Right atrium auricular region (tissue), 2 donors: ENCODE measurements around the gene RIPOR3. TPM values are rescaled to one million over a fixed set of nuclear protein-coding genes. Genes with fewer than 3 reads are reported as not detected.
"Not testable (repeated sequence)": the region's sequence is repeated elsewhere in the genome, so short reads cannot be mapped to it uniquely, and the experiment has no call there.

Source experiments
- DNase-seq: peaks from one replicate; pipeline ENCODE4 v3.0.0-alpha.2; 2019; ENCODE audit warnings: low spot score
- H3K27ac ChIP-seq, 2 donors: fragments of 200-600 bp; sonication (generic); 1 replicate in 1 of 2; 2 replicates in 1 of 2; pipeline ENCODE4 v1.5.1; 2016 to 2019
- H3K27me3 ChIP-seq, 2 donors: fragments of 200-600 bp; sonication (generic); one replicate each; pipeline versions ENCODE4 v1.5.1 to v1.6.0; 2017 to 2019
- H3K36me3 ChIP-seq: fragments of 200-600 bp; sonication (generic); one replicate; pipeline ENCODE4 v1.5.1; 2016
- H3K4me1 ChIP-seq, 2 donors: fragments of 200-600 bp; sonication (generic); one replicate each; pipeline versions ENCODE4 v1.5.1 to v1.6.0; 2017 to 2019
- H3K4me3 ChIP-seq, 2 donors: fragments of 200-600 bp; sonication (generic); 1 replicate in 1 of 2; 2 replicates in 1 of 2; pipeline ENCODE4 v1.5.1; 2017 to 2019; ENCODE audit warnings: mild to moderate bottlenecking in 1 of 2, moderate library complexity in 1 of 2
- H3K9me3 ChIP-seq, 2 donors: fragments of 200-600 bp; sonication (generic); one replicate each; pipeline ENCODE4 v1.5.1; 2019
- total RNA-seq, 2 donors: library from RNA; depleted of rRNA; stranded (reverse); fragments of >200 nt; gene quantifications; one replicate each; pipeline ENCODE4 v1.1.0, GENCODE V29; 2016
- TF ChIP-seq, protein P1 (sequence below), 2 donors: fragments of 200-600 bp; sonication (generic); IDR thresholded peaks; one replicate each; pipeline ENCODE4 v1.5.1; 2019; ENCODE audit warnings: antibody characterized with exemption in 2 of 2

Gene RIPOR3
- total RNA-seq, 2 donors from 2014 or later: 2.9 to 4.7 TPM

DNA sequence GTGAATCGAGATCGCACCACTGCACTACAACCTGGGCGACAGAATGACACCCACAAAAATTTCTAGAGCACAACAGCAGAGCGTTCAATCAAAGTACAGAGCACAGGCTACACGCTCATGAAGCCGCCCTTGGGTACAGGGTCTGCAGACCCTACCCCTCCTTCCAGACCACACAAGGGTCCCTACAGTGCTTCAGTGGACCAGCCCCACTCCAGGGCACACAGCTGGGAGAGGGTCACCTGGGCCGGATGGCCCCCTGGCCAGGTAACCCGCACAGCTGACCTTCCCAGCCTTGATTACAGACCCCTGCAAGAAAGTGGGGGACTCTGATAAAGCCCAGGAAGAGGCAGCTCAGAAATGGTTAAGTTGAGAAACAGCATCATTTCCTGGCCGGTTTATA is 63.6 kb downstream of the RIPOR3 start:
- Histone ChIP-seq H3K27ac (no peak overlapping the region), H3K9me3 (no peaks in the 10 kb centered on the region), H3K4me1 (no peaks in the 10 kb centered on the region), H3K36me3 (no peaks in the 10 kb centered on the region), H3K27me3 (no peaks in the 10 kb centered on the region), H3K4me3 (no peak overlapping the region)
- no peak for DNase-seq
- TF ChIP-seq, protein P1, sequence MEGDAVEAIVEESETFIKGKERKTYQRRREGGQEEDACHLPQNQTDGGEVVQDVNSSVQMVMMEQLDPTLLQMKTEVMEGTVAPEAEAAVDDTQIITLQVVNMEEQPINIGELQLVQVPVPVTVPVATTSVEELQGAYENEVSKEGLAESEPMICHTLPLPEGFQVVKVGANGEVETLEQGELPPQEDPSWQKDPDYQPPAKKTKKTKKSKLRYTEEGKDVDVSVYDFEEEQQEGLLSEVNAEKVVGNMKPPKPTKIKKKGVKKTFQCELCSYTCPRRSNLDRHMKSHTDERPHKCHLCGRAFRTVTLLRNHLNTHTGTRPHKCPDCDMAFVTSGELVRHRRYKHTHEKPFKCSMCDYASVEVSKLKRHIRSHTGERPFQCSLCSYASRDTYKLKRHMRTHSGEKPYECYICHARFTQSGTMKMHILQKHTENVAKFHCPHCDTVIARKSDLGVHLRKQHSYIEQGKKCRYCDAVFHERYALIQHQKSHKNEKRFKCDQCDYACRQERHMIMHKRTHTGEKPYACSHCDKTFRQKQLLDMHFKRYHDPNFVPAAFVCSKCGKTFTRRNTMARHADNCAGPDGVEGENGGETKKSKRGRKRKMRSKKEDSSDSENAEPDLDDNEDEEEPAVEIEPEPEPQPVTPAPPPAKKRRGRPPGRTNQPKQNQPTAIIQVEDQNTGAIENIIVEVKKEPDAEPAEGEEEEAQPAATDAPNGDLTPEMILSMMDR (IDR thresholded peaks at IDR 0.05): no peak

DNA sequence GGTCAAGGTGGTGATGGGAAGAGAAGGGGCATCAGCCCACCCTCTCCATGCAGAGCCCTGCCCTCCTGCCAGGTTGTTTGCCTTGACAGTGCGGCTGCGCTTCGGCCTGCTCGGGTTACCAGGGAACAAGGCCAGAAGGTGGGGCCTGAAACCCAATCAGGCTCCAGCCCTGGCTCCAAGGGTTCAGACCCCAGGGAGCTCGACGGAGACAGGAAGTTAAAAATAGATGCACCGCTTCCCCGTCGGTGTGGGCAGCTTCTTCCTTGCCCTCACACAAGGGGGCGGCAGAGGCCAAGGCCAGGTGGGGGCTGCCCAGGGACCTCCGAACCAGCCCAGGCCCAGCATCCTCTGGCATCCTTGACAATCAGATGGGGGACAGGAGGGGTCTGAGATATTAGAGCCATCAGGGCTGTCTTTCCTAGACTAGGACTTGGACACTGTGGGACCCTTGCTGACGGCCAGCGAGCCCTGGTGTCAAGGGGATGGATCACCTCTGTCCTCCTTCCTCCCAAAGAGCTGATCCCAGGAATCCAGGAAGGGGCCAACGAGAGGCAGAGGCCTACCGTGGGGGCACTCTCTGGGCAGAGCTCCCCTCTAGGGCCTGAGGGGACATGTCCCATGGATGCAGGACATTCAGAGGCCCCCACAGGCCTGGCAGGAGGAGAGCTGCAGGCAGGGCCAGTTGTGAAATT is 65.2 kb downstream of the RIPOR3 start:
- H3K27ac ChIP-seq: no peak overlapping the region
- no peaks in the 10 kb centered on the region for H3K36me3 ChIP-seq
- no peaks in the 10 kb centered on the region for H3K4me1 ChIP-seq
- no peak overlapping the region for H3K4me3 ChIP-seq
- TF ChIP-seq, protein P1 (IDR thresholded peaks at IDR 0.05): peak; percentile 41 to 75
- H3K9me3 ChIP-seq: peaks cover 0 to 3% of the 10 kb centered on the region in 2 donors
- H3K27me3 ChIP-seq: no peaks in the 10 kb centered on the region
- DNase-seq: peak; percentile 71

DNA sequence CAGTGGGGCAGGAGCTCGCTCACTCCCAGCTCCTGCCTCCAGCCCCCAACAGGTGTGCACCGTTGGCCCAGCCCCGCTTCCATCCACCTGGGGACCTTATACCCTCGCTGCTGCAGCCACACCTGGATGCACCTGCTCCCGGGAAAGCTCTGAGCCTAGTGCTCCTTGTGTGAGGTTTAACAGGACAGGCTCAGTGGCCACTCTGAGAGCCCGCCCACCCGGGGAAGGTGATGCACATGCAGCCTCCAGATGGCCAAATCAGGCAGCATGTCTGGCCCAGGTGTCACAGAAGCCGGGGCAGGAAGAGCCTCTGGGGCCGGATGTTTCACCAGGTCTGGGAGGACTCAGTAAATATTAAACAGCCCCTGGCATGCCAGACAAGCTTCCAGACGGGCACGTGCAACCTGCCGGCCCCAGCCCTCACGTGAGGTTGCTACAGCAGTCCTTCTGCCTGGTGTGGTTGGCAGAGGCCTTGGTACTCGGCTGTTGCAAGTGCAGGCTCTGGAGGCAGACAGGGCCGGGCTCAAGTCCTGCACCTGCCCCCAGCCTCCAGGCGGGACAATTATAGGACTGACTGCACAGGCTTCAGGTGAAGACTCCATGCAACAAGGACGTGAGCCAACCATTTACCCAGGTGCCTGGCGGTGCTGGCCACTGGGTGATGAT is 66.9 kb downstream of the RIPOR3 start:
- no peaks in the 10 kb centered on the region for H3K27me3 ChIP-seq
- no peak for DNase-seq
- peaks cover 0 to 6% of the 10 kb centered on the region in 2 donors for H3K9me3 ChIP-seq
- no peak overlapping the region for H3K4me3 ChIP-seq
- H3K4me1 ChIP-seq: no peaks in the 10 kb centered on the region
- H3K36me3 ChIP-seq: no peaks in the 10 kb centered on the region
- TF ChIP-seq, protein P1 (IDR thresholded peaks at IDR 0.05): no peak
- H3K27ac ChIP-seq: no peak overlapping the region

DNA sequence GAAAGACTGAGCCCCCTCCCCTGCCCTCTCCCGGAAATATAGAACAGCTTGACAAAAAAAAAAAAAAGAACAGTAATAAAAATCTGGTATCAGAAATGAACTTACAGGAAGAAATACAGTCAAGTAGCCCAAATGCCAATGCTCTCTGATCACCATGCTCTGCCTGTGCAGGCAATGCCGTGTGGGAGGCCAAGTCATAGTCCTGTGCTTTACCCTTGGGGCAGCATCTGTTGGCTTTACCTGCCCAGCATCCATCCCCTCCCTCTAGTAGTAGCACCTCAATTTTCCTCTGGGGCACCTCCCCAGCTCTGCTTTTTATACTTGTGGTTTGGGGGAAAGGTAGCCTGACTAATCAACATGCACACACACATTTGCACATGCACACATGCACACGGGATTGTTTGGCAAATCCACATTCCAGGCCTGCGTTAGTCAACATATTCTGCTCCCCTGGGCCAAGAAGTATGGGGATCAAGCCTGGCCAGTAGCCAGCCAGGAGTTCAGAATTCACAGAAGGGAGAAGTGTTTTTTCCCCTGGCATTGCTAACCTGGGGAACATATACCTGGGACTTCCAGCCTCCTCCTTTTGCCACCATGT is 70.2 kb downstream of the RIPOR3 start:
- H3K27ac ChIP-seq: no peak overlapping the region
- no peak overlapping the region for H3K4me3 ChIP-seq
- H3K4me1 ChIP-seq: no peaks in the 10 kb centered on the region
- no peaks in the 10 kb centered on the region for H3K27me3 ChIP-seq
- no peaks in the 10 kb centered on the region for H3K36me3 ChIP-seq
- TF ChIP-seq, protein P1 (IDR thresholded peaks at IDR 0.05): no peak
- DNase-seq: no peak
- H3K9me3 ChIP-seq: peaks cover 0 to 6% of the 10 kb centered on the region in 2 donors

DNA sequence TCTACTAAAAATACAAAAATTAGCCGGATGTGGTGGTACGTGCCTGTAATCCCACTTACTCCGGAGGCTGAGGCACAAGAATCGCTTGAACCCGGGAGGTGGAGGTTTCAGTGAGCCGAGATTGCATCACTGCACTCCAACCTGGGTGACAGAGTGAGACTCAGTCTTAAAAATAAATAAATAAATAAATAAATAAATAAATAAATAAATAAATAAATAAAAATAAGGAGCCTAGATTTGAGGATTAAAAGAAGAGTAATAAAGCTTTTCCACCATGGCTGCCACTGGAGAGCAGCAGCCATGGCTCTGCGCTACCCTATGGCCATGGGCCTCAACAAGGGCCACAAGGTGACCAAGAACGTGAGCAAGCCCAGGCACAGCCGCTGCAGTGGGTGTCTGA is 70.9 kb downstream of the RIPOR3 start:
- H3K4me1 ChIP-seq, H3K9me3 ChIP-seq, H3K27ac ChIP-seq, H3K4me3 ChIP-seq, H3K27me3 ChIP-seq, H3K36me3 ChIP-seq, DNase-seq: not testable (repeated sequence)

DNA sequence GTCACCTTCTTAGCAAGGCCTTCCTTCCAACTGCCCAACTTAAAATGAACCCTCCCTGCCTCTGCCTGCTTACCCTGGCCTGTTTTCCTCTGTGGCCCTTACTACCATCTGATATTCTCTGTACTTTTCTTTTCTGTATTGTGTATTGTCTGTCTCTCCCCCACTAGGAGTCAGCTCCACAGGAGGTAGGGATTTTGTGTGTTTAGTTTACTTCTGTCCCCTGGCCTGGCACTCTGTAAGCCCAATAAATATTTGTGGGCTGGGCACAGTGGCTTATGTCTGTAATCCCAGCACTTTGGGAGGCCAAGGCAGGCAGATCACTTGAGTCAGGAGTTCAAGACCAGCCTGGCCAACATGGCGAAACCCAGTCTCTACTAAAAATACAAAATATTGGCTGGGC is 72.8 kb downstream of the RIPOR3 start:
- H3K27me3 ChIP-seq: no peaks in the 10 kb centered on the region
- H3K36me3 ChIP-seq: no peaks in the 10 kb centered on the region
- no peak overlapping the region for H3K4me3 ChIP-seq
- TF ChIP-seq, protein P1 (IDR thresholded peaks at IDR 0.05): no peak
- peaks cover 0 to 6% of the 10 kb centered on the region in 2 donors for H3K9me3 ChIP-seq
- no peaks in the 10 kb centered on the region for H3K4me1 ChIP-seq
- no peak for DNase-seq
- no peak overlapping the region for H3K27ac ChIP-seq
